Astrocyte (in vitro differentiated cells and primary cell): Measurements from ENCODE around the gene CD27. TPM values are rescaled to one million over a fixed set of nuclear protein-coding genes. Genes with fewer than 3 reads are reported as not detected.
A peak's percentile ranks its signal among the peaks of the same experiment; 100 is the strongest.

Source experiments
- DNase-seq: peaks from one replicate; pipeline ENCODE4 v3.0.0-alpha.2; 2010; ENCODE audit warnings: low read depth
- FAIRE-seq: peaks from 2 replicates; lab custom pipeline; 2011; peaks lifted over from hg19 to GRCh38; lab: Jason Lieb, UNC
- H2AFZ ChIP-seq: 2 replicates; pipeline ENCODE4 v1.6.0; 2012; ENCODE audit warnings: low read depth, low read length, inconsistent platforms
- H3K27ac ChIP-seq: 2 replicates; pipeline ENCODE4 v1.5.1; 2011; ENCODE audit warnings: low read depth, low read length, inconsistent platforms
- H3K27me3 ChIP-seq: 2 replicates; pipeline ENCODE4 v1.6.0; 2011; ENCODE audit warnings: low read length, inconsistent platforms; ENCODE audit not compliant: insufficient read depth
- H3K36me3 ChIP-seq: 2 replicates; pipeline ENCODE4 v1.5.1; 2011; ENCODE audit warnings: low read length, inconsistent platforms; ENCODE audit not compliant: insufficient read depth
- H3K4me1 ChIP-seq: 2 replicates; pipeline ENCODE4 v1.5.1; 2011; ENCODE audit warnings: low read length, inconsistent platforms; ENCODE audit not compliant: insufficient read depth
- H3K4me2 ChIP-seq: 2 replicates; pipeline ENCODE4 v1.6.0; 2012; ENCODE audit warnings: low read length, inconsistent platforms
- H3K4me3 ChIP-seq: 2 replicates; pipeline ENCODE4 v1.5.1; 2011; ENCODE audit warnings: low read depth, mild to moderate bottlenecking, low read length, inconsistent platforms; ENCODE audit not compliant: insufficient read depth
- H3K79me2 ChIP-seq: 2 replicates; pipeline ENCODE4 v1.6.0; 2012; ENCODE audit warnings: mild to moderate bottlenecking, low read length, inconsistent platforms; ENCODE audit not compliant: insufficient read depth
- H3K9ac ChIP-seq: 2 replicates; pipeline ENCODE4 v1.6.0; 2012; ENCODE audit warnings: mild to moderate bottlenecking, low read length, inconsistent platforms
- H3K9me3 ChIP-seq: 2 replicates; pipeline ENCODE4 v1.5.1; 2012; ENCODE audit warnings: low read depth, mild to moderate bottlenecking, low read length, inconsistent platforms; ENCODE audit not compliant: insufficient read depth
- H4K20me1 ChIP-seq: 2 replicates; pipeline ENCODE4 v1.6.0; 2012; ENCODE audit warnings: low read length, inconsistent platforms; ENCODE audit not compliant: insufficient read depth
- H3K27ac Mint-ChIP-seq: one replicate; pipeline ENCODE4 v1.8.0; 2021; ENCODE audit warnings: mild to moderate bottlenecking, mixed read lengths; ENCODE audit not compliant: unreplicated experiment
- H3K27me3 Mint-ChIP-seq: one replicate; pipeline ENCODE4 v1.8.0; 2021; ENCODE audit warnings: low read depth, mixed read lengths; ENCODE audit not compliant: unreplicated experiment
- H3K36me3 Mint-ChIP-seq: one replicate; pipeline ENCODE4 v1.8.0; 2021; ENCODE audit warnings: low read depth, mixed read lengths; ENCODE audit not compliant: unreplicated experiment
- H3K4me1 Mint-ChIP-seq: one replicate; pipeline ENCODE4 v1.8.0; 2021; ENCODE audit warnings: low read depth, mixed read lengths; ENCODE audit not compliant: unreplicated experiment
- H3K4me3 Mint-ChIP-seq: one replicate; pipeline ENCODE4 v1.8.0; 2021; ENCODE audit warnings: mild to moderate bottlenecking, moderate library complexity, mixed read lengths; ENCODE audit not compliant: unreplicated experiment
- H3K9me3 Mint-ChIP-seq: one replicate; pipeline ENCODE4 v1.8.0; 2021; ENCODE audit warnings: mild to moderate bottlenecking, mixed read lengths; ENCODE audit not compliant: unreplicated experiment
- CTCF ChIP-seq: IDR thresholded peaks from 2 replicates; pipeline ENCODE4 v1.5.1; 2011; ENCODE audit warnings: low read depth, mild to moderate bottlenecking, inconsistent platforms, low read length, moderate library complexity; ENCODE audit not compliant: insufficient read depth
- EZH2 ChIP-seq: IDR thresholded peaks from 2 replicates; pipeline ENCODE4 v1.6.1; 2012; ENCODE audit warnings: mild to moderate bottlenecking, low read length, inconsistent platforms; ENCODE audit not compliant: insufficient read depth
- total RNA-seq: library from RNA; stranded (reverse); gene quantifications from 2 replicates; pipeline ENCODE4 v1.2.1, GENCODE V29; 2021

Gene CD27
- total RNA-seq, 1 donor from 2014 or later: not detected

GRCh38 chr12:6492838-6493496 is 48.2 kb downstream of the CD27 start, which contains the start of gene MRPL51:
MRPL51 (minus strand) TSS chr12:6493262; CDS start chr12:6493136, 126 bp downstream.
- peaks cover 51% of the 10 kb centered on the region for H3K79me2 ChIP-seq
- no peaks in the 10 kb centered on the region for H4K20me1 ChIP-seq
- no peaks in the 10 kb centered on the region for H3K9me3 ChIP-seq
- peaks cover 12% of the 10 kb centered on the region for H3K36me3 ChIP-seq
- FAIRE-seq (no peak), DNase-seq (peak; percentile 85)
- H3K27me3 ChIP-seq: no peaks in the 10 kb centered on the region
- Mint-ChIP-seq H3K4me1 (peaks cover 14% of the 10 kb centered on the region), H3K27ac (peak within 1 kb of the TSS; percentile 97), H3K4me3 (peak within 1 kb of the TSS; percentile 97), H3K9me3 (no peaks in the 10 kb centered on the region), H3K27me3 (peaks cover 2% of the 10 kb centered on the region), H3K36me3 (no peaks in the 10 kb centered on the region)
- TF ChIP-seq EZH2 (no peak), CTCF (no peak)
- H3K27ac ChIP-seq: peak within 1 kb of the TSS; percentile 95
- H2AFZ ChIP-seq: peak within 1 kb of the TSS; percentile 93
- H3K4me3 ChIP-seq: peak within 1 kb of the TSS; percentile 95
- peaks cover 21% of the 10 kb centered on the region for H3K4me1 ChIP-seq
- peak within 1 kb of the TSS; percentile 97 for H3K4me2 ChIP-seq
- peak within 1 kb of the TSS; percentile 97 for H3K9ac ChIP-seq

- Mint-ChIP-seq H3K27me3 (no peaks in the 10 kb centered on the region), H3K4me1 (peaks cover 14% of the 10 kb centered on the region), H3K9me3 (no peaks in the 10 kb centered on the region), H3K4me3 (peak within 1 kb of the TSS; percentile 97), H3K27ac (peak within 1 kb of the TSS; percentile 97), H3K36me3 (no peaks in the 10 kb centered on the region)
- peak; percentile 88 for DNase-seq
- Histone ChIP-seq H3K4me3 (peak within 1 kb of the TSS; percentile 95), H3K79me2 (peaks cover 56% of the 10 kb centered on the region), H2AFZ (peak within 1 kb of the TSS; percentile 93), H4K20me1 (no peaks in the 10 kb centered on the region), H3K4me2 (peak within 1 kb of the TSS; percentile 97), H3K36me3 (peaks cover 12% of the 10 kb centered on the region), H3K9ac (peak within 1 kb of the TSS; percentile 97), H3K9me3 (no peaks in the 10 kb centered on the region), H3K27ac (peak within 1 kb of the TSS; percentile 95), H3K27me3 (no peaks in the 10 kb centered on the region), H3K4me1 (peaks cover 21% of the 10 kb centered on the region)
- FAIRE-seq: no peak
- TF ChIP-seq CTCF: peak; percentile 7
- no peak for TF ChIP-seq EZH2
Measured at GRCh38 chr12:6493497-6494257, 48.9 kb downstream of the CD27 start, which contains the start of gene NCAPD2. NCAPD2 (plus strand) TSS chr12:6494102; CDS start chr12:6495099, 997 bp downstream.
